HepG2 (cell line): ENCODE data around the gene MIDN. TPM values are rescaled to one million over a fixed set of nuclear protein-coding genes. Genes with fewer than 3 reads are reported as not detected.

ENCODE experiments used
- ARID4A ChIP-seq: sonication (generic); formaldehyde crosslinking; IDR thresholded peaks from 2 replicates; pipeline ENCODE4 v1.5.0; 2020; ENCODE audit warnings: mild to moderate bottlenecking, missing genetic modification reagents, borderline replicate concordance
- BHLHE40 ChIP-seq: IDR thresholded peaks from 2 replicates; pipeline ENCODE4 v1.6.1; 2011; ENCODE audit warnings: low read length, improper control_type of control experiment
- HDAC6 ChIP-seq: fragments of 200-600 bp; sonication (generic); IDR thresholded peaks from 2 replicates; pipeline ENCODE4 v1.7.0; 2017; ENCODE audit warnings: mild to moderate bottlenecking, antibody characterized with exemption, low read length, low read depth
- HOXA3 ChIP-seq: sonication (generic); formaldehyde crosslinking; IDR thresholded peaks from 2 replicates; pipeline ENCODE4 v1.5.0; 2020; ENCODE audit warnings: missing genetic modification reagents
- MAX ChIP-seq: IDR thresholded peaks from 2 replicates; pipeline ENCODE4 v1.6.1; 2012; ENCODE audit warnings: inconsistent platforms
- PATZ1 ChIP-seq: sonication (generic); formaldehyde crosslinking; IDR thresholded peaks from 2 replicates; pipeline ENCODE4 v1.4.0; 2020; ENCODE audit warnings: missing genetic modification reagents
- PHF21A ChIP-seq: sonication (generic); formaldehyde crosslinking; IDR thresholded peaks from 2 replicates; pipeline ENCODE4 v1.5.0; 2020; ENCODE audit warnings: mild to moderate bottlenecking, missing genetic modification reagents
- ZBTB2 ChIP-seq: sonication (generic); formaldehyde crosslinking; IDR thresholded peaks from 2 replicates; pipeline ENCODE4 v1.8.0; 2022; ENCODE audit warnings: low read depth, missing genetic modification reagents
- ZNF609 ChIP-seq: sonication (generic); formaldehyde crosslinking; IDR thresholded peaks from 2 replicates; pipeline ENCODE4 v1.4.0; 2020; ENCODE audit warnings: mild to moderate bottlenecking, missing genetic modification reagents, borderline replicate concordance
- ZNF800 ChIP-seq: sonication (generic); formaldehyde crosslinking; IDR thresholded peaks from 2 replicates; pipeline ENCODE4 v1.4.0; 2020; ENCODE audit warnings: missing genetic modification reagents
- polyA plus RNA-seq, 8 experiments: library from polyadenylated mRNA; depleted of rRNA in 3 of 8; stranded (reverse) in 7 of 8; unstranded in 1 of 8; fragments of >200 nt; fragmentation: Illumina TruSeq in 4 of 8; extraction: Trizol in 4 of 8; gene quantifications; 2 replicates each; pipeline versions ENCODE4 v1.2.1 to v1.2.3, GENCODE V29; 2011 to 2016; ENCODE audit warnings: low read depth in 4 of 8, missing spikeins in 1 of 8, mixed read lengths in 1 of 8; ENCODE audit not compliant: insufficient read depth in 1 of 8
- total RNA-seq, 5 experiments: library from RNA; depleted of rRNA; stranded (reverse); fragments of >200 nt; fragmentation: Illumina TruSeq; extraction: Trizol; gene quantifications; 2 replicates each; pipeline ENCODE4 v1.2.3, GENCODE V29; 2016; ENCODE audit warnings: low read depth in 1 of 5

MIDN gene
- total and polyA plus RNA-seq, 2 of the 13 experiments (the other 11 are each of a cell fraction or from before 2014, with no cell fraction given): 8.4 to 18.0 TPM

GRCh38 chr19:1237754-1238368 is 10.5 kb upstream of the MIDN start, which contains the start of gene CBARP (continued):
- peak; percentile 60; the same call in 1 of the 2 replicates for TF ChIP-seq BHLHE40
- TF ChIP-seq ZBTB2 (CRISPR knock-in tag): peak; percentile 90
- peak; percentile 63; the same call in 1 of the 2 replicates for TF ChIP-seq PATZ1 (CRISPR knock-in tag)
- TF ChIP-seq PHF21A (CRISPR knock-in tag): 0 out of 2 replicates have a peak, but pooled peaks have one; percentile 14
- 0 out of 2 replicates have a peak, but pooled peaks have one; percentile 8 for TF ChIP-seq HOXA3 (CRISPR knock-in tag)
- 0 out of 2 replicates have a peak, but pooled peaks have one; percentile 28 for TF ChIP-seq ZNF609
- 0 out of 2 replicates have a peak, but pooled peaks have one; percentile 37 for TF ChIP-seq ZNF800 (CRISPR knock-in tag)
- TF ChIP-seq HDAC6: no peak
- TF ChIP-seq MAX: peak; percentile 6; the same call in 1 of the 2 replicates
- peak; percentile 43; the same call in 1 of the 2 replicates for TF ChIP-seq ARID4A (CRISPR knock-in tag)
